ENCODE results near the gene SSTR5.

- TF ChIP-seq POLR2A (IDR thresholded peaks at IDR 0.05; ENCODE audit: low read length) (no peak), GATA1 (IDR thresholded peaks at IDR 0.05; ENCODE audit: low read depth, low read length) (no peak)
Observed at GRCh38 chr16:1101573-1102332, 29.2 kb downstream of the SSTR5 start.

Measured in erythroblast (primary cell).